GM21737 (cell line): ENCODE measurements around the gene GOLGA6B.
A peak's percentile ranks its signal among the peaks of the same experiment; 100 is the strongest.
"Not testable (repeated sequence)": the region's sequence is repeated elsewhere in the genome, so short reads cannot be mapped to it uniquely, and the experiment has no call there.

Experiments
- ATAC-seq: cut with Tn5 transposase; IDR thresholded peaks from one replicate; pipeline ENCODE4 v1.9.1; 2021; ENCODE audit warnings: mild to moderate bottlenecking, moderate library complexity; ENCODE audit not compliant: unreplicated experiment

The GOLGA6B gene

DNA sequence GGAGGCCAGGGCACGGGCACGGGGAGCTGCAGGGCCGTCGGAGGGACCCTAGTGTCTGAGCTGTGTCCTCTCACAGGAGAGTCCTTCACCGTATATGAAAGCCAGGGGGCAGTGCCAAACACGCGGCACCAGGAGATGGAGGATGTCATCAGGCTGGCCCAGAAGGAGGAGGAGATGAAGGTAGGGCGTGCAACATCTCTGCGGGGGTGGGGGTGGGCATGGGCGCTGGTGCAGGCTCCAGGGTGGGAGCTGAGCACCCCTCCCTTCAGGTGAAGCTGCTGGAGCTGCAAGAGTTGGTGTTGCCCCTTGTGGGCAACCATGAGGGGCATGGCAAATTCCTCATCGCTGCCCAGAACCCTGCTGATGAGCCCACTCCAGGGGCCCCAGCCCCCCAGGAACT is 11.2 kb downstream of the GOLGA6B start:
- ATAC-seq: not testable (repeated sequence)

DNA sequence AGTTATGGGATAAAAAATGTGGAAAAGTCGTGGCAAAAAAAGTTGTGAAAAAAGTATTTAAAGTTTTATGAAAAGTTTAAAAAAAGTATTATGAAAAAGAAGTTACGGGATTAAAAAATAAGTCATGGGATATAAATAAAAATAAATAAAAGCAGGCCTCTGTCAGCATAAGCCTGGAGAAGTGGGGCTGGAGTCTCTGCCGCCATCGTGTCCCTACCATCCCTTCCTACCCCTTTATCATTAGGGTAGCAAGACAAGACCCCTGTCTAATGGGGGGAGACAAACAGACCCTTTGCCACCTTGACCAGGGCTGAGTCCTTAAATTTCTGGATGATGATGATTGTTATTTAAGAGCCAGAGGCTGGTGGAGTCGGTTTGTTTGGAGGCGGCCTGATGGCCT is 15.3 kb downstream of the GOLGA6B start:
- ATAC-seq: not testable (repeated sequence)

- peak; percentile 81 for ATAC-seq
These were observed 16.3 kb downstream of the GOLGA6B start for GRCh38 chr15:72670656-72671352.

GRCh38 chr15:72671525-72671924 is 17.0 kb downstream of the GOLGA6B start:
- ATAC-seq: no peak

DNA sequence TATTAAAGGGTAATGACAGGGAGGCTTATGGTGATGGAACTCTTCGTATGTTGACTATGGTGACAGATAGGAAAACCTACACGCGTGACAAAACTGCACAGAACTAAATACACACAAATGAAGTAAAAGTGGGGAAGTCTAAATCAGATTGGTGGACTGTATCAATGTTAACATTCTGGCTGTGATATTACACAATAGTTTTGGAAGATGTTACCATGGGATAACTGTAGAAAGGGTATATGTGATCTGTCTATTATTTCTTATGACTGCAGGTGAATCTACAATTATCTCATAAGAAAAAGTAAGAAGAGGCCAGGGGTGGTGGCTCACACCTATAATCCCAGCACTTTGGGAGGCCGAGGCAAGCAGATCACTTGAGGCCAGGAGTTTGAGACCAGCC is 22.3 kb downstream of the GOLGA6B start:
- no peak for ATAC-seq

DNA sequence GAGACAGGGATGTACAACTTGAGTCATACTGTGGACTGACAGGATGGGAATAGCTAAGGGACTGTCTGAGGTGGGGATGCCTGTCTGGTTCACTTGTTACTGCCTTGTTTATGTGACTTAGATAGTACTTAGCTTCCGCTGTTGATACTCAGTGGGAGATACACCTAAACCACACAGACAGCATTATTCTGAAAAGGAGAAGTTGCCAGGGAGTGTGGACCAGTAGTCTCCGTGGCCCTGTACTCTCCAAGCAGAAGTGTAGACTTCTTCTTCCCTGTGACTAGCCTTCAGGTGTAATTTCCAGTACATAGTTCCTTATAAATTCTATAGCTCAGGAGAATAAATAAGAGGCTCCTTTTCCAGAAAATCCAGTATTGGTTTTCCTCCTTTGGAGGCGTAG is 26.4 kb downstream of the GOLGA6B start:
- ATAC-seq: no peak

GRCh38 chr15:72682772-72683171 is 28.3 kb downstream of the GOLGA6B start:
- ATAC-seq: no peak

DNA sequence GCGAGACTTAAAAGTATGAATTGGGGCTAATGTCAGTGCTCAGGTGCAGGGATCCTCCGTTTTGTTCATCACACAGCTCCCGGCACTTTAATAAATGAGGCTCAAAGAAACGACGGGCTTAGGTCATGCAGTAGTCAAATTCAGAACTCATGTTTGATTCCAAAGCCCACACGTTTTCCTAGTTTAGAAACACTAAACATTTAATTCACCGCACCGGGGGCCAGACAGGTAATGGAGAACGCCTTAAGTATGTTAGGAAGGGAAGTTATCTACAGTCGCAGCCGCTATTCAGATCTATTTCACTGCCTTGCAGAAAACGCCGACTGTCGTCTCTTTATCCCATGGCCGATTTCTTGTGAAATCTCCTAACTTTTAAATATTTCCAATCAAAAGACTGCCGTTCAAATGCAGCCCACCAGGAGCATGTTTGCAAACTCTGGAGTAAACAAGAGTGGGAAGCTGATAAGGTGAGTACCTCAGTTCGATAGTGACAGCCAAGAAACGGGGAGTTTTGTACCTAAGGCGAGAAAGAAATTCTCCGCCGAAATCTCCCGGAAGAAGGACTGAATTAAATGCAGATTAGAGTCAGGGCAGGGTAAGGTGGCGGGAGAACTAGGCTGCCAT is 30.9 kb downstream of the GOLGA6B start:
- no peak for ATAC-seq

DNA sequence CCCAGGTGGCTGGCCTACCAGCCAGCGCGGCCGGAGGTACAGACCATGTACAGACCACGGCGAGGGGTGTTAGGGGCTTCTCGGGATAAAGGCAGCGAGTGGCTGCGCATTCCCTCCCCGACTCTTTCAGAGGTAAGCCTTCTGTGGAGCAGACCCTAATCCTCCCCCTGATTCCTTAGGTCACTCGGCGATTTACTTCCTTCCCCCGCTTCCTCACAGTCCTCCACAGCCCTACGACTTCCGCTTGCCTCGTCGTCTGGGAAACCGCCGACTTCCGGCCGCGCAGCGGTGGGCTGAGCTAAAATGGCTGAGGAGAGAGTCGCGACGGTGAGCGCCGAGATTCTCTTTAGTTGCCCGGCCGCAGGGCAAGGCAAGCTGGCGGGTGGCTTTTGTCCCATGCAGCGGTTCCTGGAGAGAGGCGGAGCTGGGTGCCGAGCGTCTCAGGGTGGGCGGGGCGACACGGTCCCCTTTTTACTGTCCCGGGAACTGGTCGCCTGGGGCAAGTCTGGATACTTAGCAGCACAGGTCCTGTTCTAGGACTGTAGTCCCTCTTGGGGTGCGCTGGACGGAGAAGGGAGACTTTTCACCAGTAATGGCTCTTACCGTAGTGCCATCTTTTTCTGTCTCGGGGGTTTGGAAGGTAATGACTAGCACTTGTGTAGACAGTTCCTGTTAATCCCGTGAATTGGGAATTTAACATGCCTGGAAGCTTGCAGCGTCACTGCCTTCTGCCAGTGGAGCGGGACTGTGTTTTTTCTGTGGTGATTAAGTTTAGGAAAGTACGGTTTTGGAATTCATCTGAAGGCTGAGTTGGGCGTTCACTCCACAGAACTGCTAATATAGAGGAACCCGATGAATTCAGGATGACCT is 31.7 kb downstream of the GOLGA6B start, which contains the start of the genes BBS4 and HIGD2B:
TSS of gene BBS4 (plus strand) at position 283 of the 870 bp plus-strand sequence. CDS start at position 304, 21 bp downstream.
TSS of gene HIGD2B (minus strand) at position 258 of the 870 bp plus-strand sequence. CDS start 9,808 bp downstream, outside the sequence.
- peak; percentile 93 for ATAC-seq

DNA sequence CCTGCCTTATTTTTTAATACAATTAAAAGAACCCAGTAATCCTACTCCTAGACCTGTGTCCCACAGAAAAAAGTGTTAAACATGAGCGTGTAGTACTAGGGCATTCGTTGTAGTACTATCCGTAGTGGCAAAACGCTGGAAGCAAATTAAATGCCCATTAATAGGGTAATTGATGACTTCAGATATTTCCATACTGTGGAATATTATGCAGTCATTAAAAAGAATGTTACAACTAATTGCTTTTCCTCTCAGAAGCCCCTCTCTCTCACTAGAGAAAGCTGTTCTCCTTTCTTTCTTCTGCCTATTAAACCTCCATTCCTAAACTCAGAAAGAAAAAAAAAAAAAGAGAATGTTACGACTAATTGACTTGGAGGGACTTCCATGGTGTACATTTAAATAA is 34.2 kb downstream of the GOLGA6B start:
- no peak for ATAC-seq

GRCh38 chr15:72690938-72691337 is 36.4 kb downstream of the GOLGA6B start:
- no peak for ATAC-seq

DNA sequence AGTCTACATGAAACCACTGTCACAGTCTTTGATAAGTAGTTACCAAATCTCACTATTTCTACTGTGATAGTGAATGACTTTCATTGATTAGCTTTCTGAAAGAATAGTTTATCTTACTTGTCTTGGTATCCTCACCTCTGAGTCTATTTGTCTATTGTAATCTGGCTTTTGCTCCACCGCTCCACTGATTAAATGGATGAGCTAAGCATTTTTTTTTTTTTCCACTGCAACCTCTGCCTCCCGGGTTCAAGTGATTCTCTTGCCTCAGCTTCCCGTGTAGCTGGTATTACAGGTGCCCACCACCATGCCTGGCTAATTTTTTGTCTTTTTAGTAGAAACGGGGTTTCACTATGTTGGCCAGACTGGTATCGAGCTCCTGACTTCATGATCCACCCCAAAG is 44.4 kb downstream of the GOLGA6B start:
- no peak for ATAC-seq

DNA sequence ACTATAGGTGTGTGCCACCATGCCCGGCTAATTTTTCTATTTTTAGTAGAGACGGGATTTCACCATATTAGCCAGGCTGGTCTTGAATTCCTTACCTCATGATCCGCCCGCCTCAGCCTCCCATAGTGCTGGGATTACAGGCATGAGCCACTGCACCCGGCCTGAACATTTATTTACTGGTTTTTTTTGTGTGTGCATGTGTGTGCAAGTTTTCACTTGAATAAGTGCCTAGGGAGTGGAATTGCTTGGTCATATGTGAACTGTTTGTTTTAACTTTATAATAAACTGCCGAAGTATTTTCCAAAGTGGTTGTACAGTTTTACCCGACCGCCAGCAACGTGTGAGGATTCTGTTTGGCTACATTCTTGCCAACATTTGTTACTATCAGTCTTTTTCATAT is 45.6 kb downstream of the GOLGA6B start:
- no peak for ATAC-seq

DNA sequence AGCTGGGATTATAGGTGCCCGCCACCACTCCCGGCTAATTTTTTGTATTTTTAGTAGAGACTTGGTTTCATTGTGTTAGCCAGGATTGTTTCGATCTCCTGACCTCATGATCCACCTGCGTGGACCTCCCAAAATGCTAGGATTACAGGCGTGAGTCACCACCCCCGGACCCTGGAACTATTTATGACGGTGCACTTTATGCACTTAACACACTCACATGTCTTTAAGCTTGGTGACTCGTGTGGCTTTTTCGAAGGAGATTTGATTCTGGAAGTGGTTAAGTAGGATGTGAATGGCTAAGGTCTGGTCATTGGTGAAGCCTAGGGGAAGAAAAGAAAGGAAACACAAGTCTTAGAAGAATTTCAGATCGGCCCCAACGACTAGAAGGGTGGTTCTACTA is 51.8 kb downstream of the GOLGA6B start:
- ATAC-seq: no peak

GRCh38 chr15:72708551-72709303 is 54.2 kb downstream of the GOLGA6B start:
- ATAC-seq: not testable (repeated sequence)
